DOHH2 (cell line): ENCODE data around the gene HIVEP2.

Experiments
- H3F3A ChIP-seq: fragments of 200-600 bp; sonication (generic), shearing (Covaris generic); 2 replicates; pipeline ENCODE4 v1.6.0; 2016; ENCODE audit warnings: antibody characterized with exemption, mild to moderate bottlenecking; ENCODE audit not compliant: control insufficient read depth, insufficient read depth
- H3K27ac ChIP-seq: fragments of 200-600 bp; sonication (generic); 2 replicates; pipeline ENCODE4 v1.5.1; 2014; ENCODE audit warnings: low read depth, mild to moderate bottlenecking, low read length, moderate library complexity
- H3K27me3 ChIP-seq: fragments of 200-600 bp; sonication (generic); 2 replicates; pipeline ENCODE4 v1.6.1; 2014; ENCODE audit warnings: mild to moderate bottlenecking, low read length, mixed read lengths; ENCODE audit not compliant: control insufficient read depth
- H3K36me3 ChIP-seq: fragments of 200-600 bp; sonication (generic); 2 replicates; pipeline ENCODE4 v1.6.1; 2014; ENCODE audit warnings: mild to moderate bottlenecking, low read length, moderate library complexity, mixed read lengths; ENCODE audit not compliant: control insufficient read depth
- H3K4me1 ChIP-seq: fragments of 200-600 bp; sonication (generic); 2 replicates; pipeline ENCODE4 v1.6.1; 2014; ENCODE audit warnings: mild to moderate bottlenecking, low read length, mixed read lengths; ENCODE audit not compliant: control insufficient read depth
- H3K4me2 ChIP-seq: fragments of 200-600 bp; sonication (generic); 2 replicates; pipeline ENCODE4 v1.6.0; 2014; ENCODE audit warnings: mild to moderate bottlenecking, low read length, moderate library complexity
- H3K4me3 ChIP-seq: fragments of 200-600 bp; sonication (generic); 2 replicates; pipeline ENCODE4 v1.5.1; 2014; ENCODE audit warnings: mild to moderate bottlenecking, low read length, mixed read lengths
- H3K79me2 ChIP-seq: fragments of 200-600 bp; sonication (generic); 2 replicates; pipeline ENCODE4 v1.6.1; 2014; ENCODE audit warnings: mild to moderate bottlenecking, low read length, mixed read lengths; ENCODE audit not compliant: control insufficient read depth
- H3K9me2 ChIP-seq: fragments of 200-600 bp; sonication (generic); replicated peaks from 2 replicates; pipeline ENCODE4 v1.6.1; 2014; ENCODE audit warnings: mild to moderate bottlenecking, low read length, mixed read lengths; ENCODE audit not compliant: control insufficient read depth
- H3K9me3 ChIP-seq: fragments of 200-600 bp; sonication (generic); 2 replicates; pipeline ENCODE4 v1.6.1; 2014; ENCODE audit warnings: antibody characterized with exemption, low read length, mixed read lengths; ENCODE audit not compliant: control insufficient read depth, insufficient read depth
- H4K20me1 ChIP-seq: fragments of 200-600 bp; sonication (generic); 2 replicates; pipeline ENCODE4 v1.6.0; 2014; ENCODE audit warnings: low read depth, mild to moderate bottlenecking, antibody characterized with exemption, low read length, moderate library complexity; ENCODE audit not compliant: control insufficient read depth, insufficient read depth
- EZH2phosphoT487 ChIP-seq: fragments of 200-600 bp; sonication (generic); IDR thresholded peaks from 2 replicates; pipeline ENCODE4 v1.6.1; 2017; ENCODE audit warnings: borderline replicate concordance, mild to moderate bottlenecking, antibody characterized with exemption, low read length, moderate library complexity, mixed read lengths
- TF ChIP-seq, protein P1 (sequence below): fragments of 200-600 bp; sonication (generic); IDR thresholded peaks from one replicate; pipeline ENCODE4 v1.5.1; 2014; ENCODE audit warnings: antibody characterized with exemption, mild to moderate bottlenecking, low read depth, low read length; ENCODE audit not compliant: poor library complexity, severe bottlenecking

The HIVEP2 gene

GRCh38 chr6:142821164-142821716 lies 123.7 kb downstream of the HIVEP2 start:
- peaks cover 26% of the 10 kb centered on the region for H3K79me2 ChIP-seq
- H3K27ac ChIP-seq: peak overlapping the region; percentile 73
- peak overlapping the region; percentile 91 for H3K4me2 ChIP-seq

GRCh38 chr6:142820338-142821051 lies 124.5 kb downstream of the HIVEP2 start:
- H3K27me3 ChIP-seq: no peaks in the 10 kb centered on the region
- peak overlapping the region; percentile 91 for H3K4me2 ChIP-seq
- H3K4me3 ChIP-seq: peak overlapping the region; percentile 69
- H3K9me2 ChIP-seq: no peaks in the 10 kb centered on the region
- H3K9me3 ChIP-seq: no peaks in the 10 kb centered on the region
- peak overlapping the region; percentile 73 for H3K27ac ChIP-seq
- no peaks in the 10 kb centered on the region for H4K20me1 ChIP-seq
- H3K4me1 ChIP-seq: peaks cover 44% of the 10 kb centered on the region
- peaks cover 14% of the 10 kb centered on the region for H3F3A ChIP-seq
- no peak for TF ChIP-seq EZH2phosphoT487
- TF ChIP-seq, protein P1, sequence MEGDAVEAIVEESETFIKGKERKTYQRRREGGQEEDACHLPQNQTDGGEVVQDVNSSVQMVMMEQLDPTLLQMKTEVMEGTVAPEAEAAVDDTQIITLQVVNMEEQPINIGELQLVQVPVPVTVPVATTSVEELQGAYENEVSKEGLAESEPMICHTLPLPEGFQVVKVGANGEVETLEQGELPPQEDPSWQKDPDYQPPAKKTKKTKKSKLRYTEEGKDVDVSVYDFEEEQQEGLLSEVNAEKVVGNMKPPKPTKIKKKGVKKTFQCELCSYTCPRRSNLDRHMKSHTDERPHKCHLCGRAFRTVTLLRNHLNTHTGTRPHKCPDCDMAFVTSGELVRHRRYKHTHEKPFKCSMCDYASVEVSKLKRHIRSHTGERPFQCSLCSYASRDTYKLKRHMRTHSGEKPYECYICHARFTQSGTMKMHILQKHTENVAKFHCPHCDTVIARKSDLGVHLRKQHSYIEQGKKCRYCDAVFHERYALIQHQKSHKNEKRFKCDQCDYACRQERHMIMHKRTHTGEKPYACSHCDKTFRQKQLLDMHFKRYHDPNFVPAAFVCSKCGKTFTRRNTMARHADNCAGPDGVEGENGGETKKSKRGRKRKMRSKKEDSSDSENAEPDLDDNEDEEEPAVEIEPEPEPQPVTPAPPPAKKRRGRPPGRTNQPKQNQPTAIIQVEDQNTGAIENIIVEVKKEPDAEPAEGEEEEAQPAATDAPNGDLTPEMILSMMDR: no peak
- peaks cover 14% of the 10 kb centered on the region for H3K36me3 ChIP-seq
- peaks cover 26% of the 10 kb centered on the region for H3K79me2 ChIP-seq

More at GRCh38 chr6:142821164-142821716, 123.7 kb downstream of the HIVEP2 start:
- H3K36me3 ChIP-seq: peaks cover 14% of the 10 kb centered on the region
- no peaks in the 10 kb centered on the region for H3K9me2 ChIP-seq
- no peaks in the 10 kb centered on the region for H3K27me3 ChIP-seq
- H3K4me3 ChIP-seq: no peak overlapping the region
- peaks cover 44% of the 10 kb centered on the region for H3K4me1 ChIP-seq
- H3K9me3 ChIP-seq: no peaks in the 10 kb centered on the region
- peaks cover 14% of the 10 kb centered on the region for H3F3A ChIP-seq
- no peaks in the 10 kb centered on the region for H4K20me1 ChIP-seq
- TF ChIP-seq, protein P1: no peak
- no peak for TF ChIP-seq EZH2phosphoT487

DNA sequence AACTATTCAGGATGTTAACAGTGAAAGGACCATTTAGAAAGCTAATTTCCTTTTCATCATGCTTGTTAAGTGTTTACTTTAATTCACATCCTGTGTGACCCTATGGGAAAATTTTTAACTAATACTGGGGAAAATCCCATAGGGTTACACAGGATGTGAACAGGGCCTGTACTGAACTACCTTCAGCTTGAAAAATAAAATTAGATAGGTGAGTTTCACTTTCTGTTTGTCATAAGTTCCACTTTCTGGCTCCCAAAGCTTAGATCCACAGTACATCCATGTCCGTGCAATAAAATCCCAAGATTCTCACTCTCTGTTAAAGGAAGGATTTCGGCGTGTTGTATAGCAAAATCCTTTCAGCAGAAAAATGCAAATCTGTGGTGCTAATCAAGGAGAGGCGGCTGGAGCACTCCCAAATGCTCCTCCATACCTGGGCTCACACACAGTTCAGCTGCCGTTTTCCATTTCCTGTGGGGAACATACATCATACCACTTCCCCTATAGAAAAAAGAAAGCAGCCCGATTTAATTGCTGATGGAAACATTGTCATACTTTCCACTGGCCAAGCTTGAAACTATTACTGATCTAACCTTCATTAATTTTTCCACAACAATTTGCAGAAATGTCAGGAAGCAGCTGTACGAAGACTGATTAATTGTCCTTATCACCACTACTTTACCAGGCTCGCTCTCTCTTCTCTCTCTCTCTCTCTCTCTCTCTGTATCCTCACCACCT lies 125.2 kb downstream of the HIVEP2 start:
- peak overlapping the region; percentile 69 for H3K4me3 ChIP-seq

More for the DNA sequence above, 125.2 kb downstream of the HIVEP2 start:
- Histone ChIP-seq H3K4me2 (peak overlapping the region; percentile 91), H4K20me1 (no peaks in the 10 kb centered on the region), H3K9me2 (no peaks in the 10 kb centered on the region), H3K36me3 (peaks cover 14% of the 10 kb centered on the region), H3K27ac (peak overlapping the region; percentile 73), H3K79me2 (peaks cover 26% of the 10 kb centered on the region), H3F3A (peaks cover 14% of the 10 kb centered on the region), H3K4me1 (peaks cover 44% of the 10 kb centered on the region), H3K27me3 (no peaks in the 10 kb centered on the region), H3K9me3 (no peaks in the 10 kb centered on the region)
- TF ChIP-seq, protein P1: no peak
- TF ChIP-seq EZH2phosphoT487: no peak
